H9 (cell line): ENCODE data around the gene CCS. TPM values are rescaled to one million over a fixed set of nuclear protein-coding genes. Genes with fewer than 3 reads are reported as not detected.

ENCODE experiments used
- DNase-seq: peaks from one replicate; pipeline ENCODE4 v3.0.0-alpha.2; 2017
- H2AFZ ChIP-seq: one replicate; pipeline ENCODE4 v1.6.1; 2013; ENCODE audit warnings: mild to moderate bottlenecking, low read length, control low read depth, moderate library complexity
- H2AK5ac ChIP-seq: 2 replicates; pipeline ENCODE4 v1.6.1; 2013; ENCODE audit warnings: low read length, control low read depth, mixed read lengths; ENCODE audit not compliant: insufficient read length
- H2BK120ac ChIP-seq: one replicate; pipeline ENCODE4 v1.6.1; 2013; ENCODE audit warnings: low read depth, mild to moderate bottlenecking, low read length, control low read depth, inconsistent platforms; ENCODE audit not compliant: poor library complexity, severe bottlenecking
- H2BK12ac ChIP-seq: 2 replicates; pipeline ENCODE4 v1.6.1; 2013; ENCODE audit warnings: low read length, control low read depth, mixed read lengths, low read depth; ENCODE audit not compliant: insufficient read length
- H2BK15ac ChIP-seq: 2 replicates; pipeline ENCODE4 v1.6.1; 2013; ENCODE audit warnings: low read depth, low read length, control low read depth
- H2BK20ac ChIP-seq: one replicate; pipeline ENCODE4 v1.6.1; 2013; ENCODE audit warnings: low read depth, mild to moderate bottlenecking, low read length, control low read depth, inconsistent platforms; ENCODE audit not compliant: poor library complexity, severe bottlenecking
- H2BK5ac ChIP-seq: 2 replicates; pipeline ENCODE4 v1.6.1; 2013; ENCODE audit warnings: low read length, control low read depth, mixed read lengths; ENCODE audit not compliant: insufficient read length
- H3K14ac ChIP-seq: 2 replicates; pipeline ENCODE4 v1.6.1; 2013; ENCODE audit warnings: low read length, control low read depth; ENCODE audit not compliant: insufficient read depth
- H3K18ac ChIP-seq: 2 replicates; pipeline ENCODE4 v1.6.1; 2013; ENCODE audit warnings: low read depth, mild to moderate bottlenecking, mixed read lengths, low read length, control low read depth; ENCODE audit not compliant: insufficient read length
- H3K23ac ChIP-seq: 2 replicates; pipeline ENCODE4 v1.6.1; 2013; ENCODE audit warnings: low read length, control low read depth, mixed read lengths, low read depth; ENCODE audit not compliant: insufficient read length
- H3K23me2 ChIP-seq: 2 replicates; pipeline ENCODE4 v1.6.1; 2013; ENCODE audit warnings: low read depth, mild to moderate bottlenecking, mixed read lengths, low read length, control low read depth; ENCODE audit not compliant: insufficient read length, poor library complexity, severe bottlenecking
- H3K27ac ChIP-seq: 2 replicates; pipeline ENCODE4 v1.5.1; 2013; ENCODE audit warnings: low read length, control low read depth, mixed read lengths, low read depth; ENCODE audit not compliant: insufficient read length
- H3K27me3 ChIP-seq: 2 replicates; pipeline ENCODE4 v1.6.1; 2013; ENCODE audit warnings: low read length, control low read depth, inconsistent platforms; ENCODE audit not compliant: insufficient read depth
- H3K4ac ChIP-seq: 2 replicates; pipeline ENCODE4 v1.6.1; 2013; ENCODE audit warnings: low read depth, mild to moderate bottlenecking, control low read depth, inconsistent platforms, low read length, moderate library complexity
- H3K4me1 ChIP-seq: 2 replicates; pipeline ENCODE4 v1.6.1; 2013; ENCODE audit warnings: low read length, control low read depth, inconsistent platforms; ENCODE audit not compliant: insufficient read depth
- H3K4me2 ChIP-seq: 2 replicates; pipeline ENCODE4 v1.6.1; 2013; ENCODE audit warnings: low read length, control low read depth, mixed read lengths; ENCODE audit not compliant: insufficient read length, insufficient read depth
- H3K56ac ChIP-seq: 2 replicates; pipeline ENCODE4 v1.6.1; 2013; ENCODE audit warnings: low read depth, mild to moderate bottlenecking, mixed read lengths, low read length, control low read depth; ENCODE audit not compliant: insufficient read length
- H3K79me1 ChIP-seq: 2 replicates; pipeline ENCODE4 v1.6.1; 2013; ENCODE audit warnings: low read depth, mild to moderate bottlenecking, moderate library complexity, low read length, control low read depth, inconsistent platforms; ENCODE audit not compliant: insufficient read depth, poor library complexity, severe bottlenecking
- H3K79me2 ChIP-seq: 2 replicates; pipeline ENCODE4 v1.6.1; 2013; ENCODE audit warnings: low read length, control low read depth, inconsistent platforms; ENCODE audit not compliant: insufficient read depth
- H3K9ac ChIP-seq: 2 replicates; pipeline ENCODE4 v1.6.1; 2013; ENCODE audit warnings: low read length, control low read depth, mixed read lengths; ENCODE audit not compliant: insufficient read length; ENCODE audit errors: extremely low read depth
- H3K9me3 ChIP-seq: one replicate; pipeline ENCODE4 v1.6.1; 2013; ENCODE audit warnings: low read depth, low read length, inconsistent platforms; ENCODE audit not compliant: control insufficient read depth
- H3T11ph ChIP-seq: one replicate; pipeline ENCODE4 v1.6.1; 2013; ENCODE audit warnings: mild to moderate bottlenecking, low read length, control low read depth, inconsistent platforms
- H4K20me1 ChIP-seq: one replicate; pipeline ENCODE4 v1.6.1; 2013; ENCODE audit not compliant: control insufficient read depth, insufficient read length, insufficient read depth
- H4K5ac ChIP-seq: 2 replicates; pipeline ENCODE4 v1.6.1; 2013; ENCODE audit warnings: low read depth, mild to moderate bottlenecking, mixed read lengths, low read length, control low read depth; ENCODE audit not compliant: insufficient read length
- H4K8ac ChIP-seq: replicated peaks from 2 replicates; pipeline ENCODE4 v1.6.1; 2013; ENCODE audit warnings: low read length, control low read depth, mixed read lengths, low read depth; ENCODE audit not compliant: insufficient read length
- H4K91ac ChIP-seq: 2 replicates; pipeline ENCODE4 v1.6.1; 2013; ENCODE audit warnings: low read depth, mild to moderate bottlenecking, moderate library complexity, mixed read lengths, low read length, control low read depth; ENCODE audit not compliant: insufficient read length
- H3K27ac Mint-ChIP-seq, 3 experiments: 2 replicates in 2 of 3; 3 replicates in 1 of 3; pipeline ENCODE4 v1.8.0; 2020 to 2021; ENCODE audit warnings: mixed read lengths in 3 of 3, mild to moderate bottlenecking in 1 of 3, moderate library complexity in 1 of 3
- H3K27me3 Mint-ChIP-seq: 2 replicates; pipeline ENCODE4 v1.8.0; 2021; ENCODE audit warnings: low read depth, mild to moderate bottlenecking, moderate library complexity, mixed read lengths
- H3K36me3 Mint-ChIP-seq, 3 experiments: 2 replicates in 2 of 3; 3 replicates in 1 of 3; pipeline ENCODE4 v1.8.0; 2020 to 2021; ENCODE audit warnings: low read depth in 3 of 3, mixed read lengths in 3 of 3; ENCODE audit not compliant: insufficient read depth in 1 of 3
- H3K4me1 Mint-ChIP-seq, 2 experiments: 2 replicates each; pipeline ENCODE4 v1.8.0; 2020; ENCODE audit warnings: mixed read lengths in 2 of 2
- H3K4me3 Mint-ChIP-seq, 2 experiments: 2 replicates in 1 of 2; 3 replicates in 1 of 2; pipeline ENCODE4 v1.8.0; 2020 to 2021; ENCODE audit warnings: mild to moderate bottlenecking in 2 of 2, mixed read lengths in 2 of 2, moderate library complexity in 1 of 2
- H3K9me3 Mint-ChIP-seq, 2 experiments: 2 replicates in 1 of 2; 3 replicates in 1 of 2; pipeline ENCODE4 v1.8.0; 2020; ENCODE audit warnings: mild to moderate bottlenecking in 2 of 2, mixed read lengths in 2 of 2, moderate library complexity in 1 of 2
- CTCF ChIP-seq: fragments of 200-600 bp; sonication (generic); conservative IDR thresholded peaks from 3 replicates; pipeline ENCODE4 v1.8.0; 2021; ENCODE audit warnings: antibody characterized with exemption, mild to moderate bottlenecking
- WGBS: extraction: QIAGEN DNeasy Blood & Tissue Kit; methylation state at CpG from one replicate; pipeline ENCODE4 v1.1.7; 2013; ENCODE audit warnings: missing lambda C conversion rate, low lambda C conversion rate, mixed read lengths; ENCODE audit not compliant: insufficient read length; ENCODE audit errors: extremely low coverage; 5-methylcytosine and 5-hydroxymethylcytosine counted together
- total RNA-seq: library from RNA; stranded (reverse); gene quantifications from 2 replicates; pipeline ENCODE4 v1.2.1, GENCODE V29; 2021

Gene CCS
- total RNA-seq, 1 experiment from 2014 or later = 61.1 TPM

DNA sequence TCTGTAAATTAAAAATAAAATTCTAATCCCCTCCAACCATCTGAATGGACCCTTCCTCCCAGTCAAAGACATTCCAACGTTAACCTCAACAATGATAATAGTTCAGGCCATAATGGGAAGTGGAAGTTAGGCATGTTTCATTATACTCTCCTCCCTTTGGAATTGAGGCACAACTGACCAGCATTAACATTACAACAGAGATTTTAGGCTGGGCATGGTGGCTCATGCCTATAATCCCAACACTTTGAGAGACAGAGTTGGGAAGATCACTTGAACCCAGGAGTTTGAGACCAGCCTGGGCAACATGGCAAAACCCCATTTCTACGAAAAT, 22.2 kb upstream of the CCS start:
- no peak overlapping the region for H3K56ac ChIP-seq
- WGBS = no CpG with 5 or more reads among the region's 2 CpGs
- no peak overlapping the region for H4K5ac ChIP-seq
- H3K27ac ChIP-seq = no peak overlapping the region
- H2AK5ac ChIP-seq = no peak overlapping the region
- peak overlapping the region; percentile 96 to 100 (median 98) for H3K27ac Mint-ChIP-seq
- no peak overlapping the region for H3K4me3 Mint-ChIP-seq
- TF ChIP-seq CTCF = no peak
- H3K9me3 Mint-ChIP-seq = peaks cover 31 to 38% of the 10 kb centered on the region in 2 experiments
- no peaks in the 10 kb centered on the region for H3K9me3 ChIP-seq
- no peak overlapping the region for H3T11ph ChIP-seq
- H4K91ac ChIP-seq = no peak overlapping the region
- no peak overlapping the region for H3K23ac ChIP-seq
- H3K79me2 ChIP-seq = no peaks in the 10 kb centered on the region
- peaks cover 22 to 29% (median 24%) of the 10 kb centered on the region in 3 experiments for H3K36me3 Mint-ChIP-seq
- H2AFZ ChIP-seq = no peak overlapping the region
- H3K27me3 Mint-ChIP-seq = peaks cover 11% of the 10 kb centered on the region
- no peak overlapping the region for H3K4me2 ChIP-seq
- no peak overlapping the region for H2BK120ac ChIP-seq
- H3K4me1 ChIP-seq = peaks cover 11% of the 10 kb centered on the region
- no peak overlapping the region for H3K9ac ChIP-seq
- H2BK15ac ChIP-seq = no peak overlapping the region
- no peak overlapping the region for H4K8ac ChIP-seq
- peak overlapping the region; percentile 37 for H3K18ac ChIP-seq
- H3K4ac ChIP-seq = no peak overlapping the region
- no peaks in the 10 kb centered on the region for H3K27me3 ChIP-seq
- H3K23me2 ChIP-seq = no peaks in the 10 kb centered on the region
- DNase-seq = no peak
- H2BK5ac ChIP-seq = no peak overlapping the region
- peaks cover 35 to 46% of the 10 kb centered on the region in 2 experiments for H3K4me1 Mint-ChIP-seq
- H2BK20ac ChIP-seq = no peak overlapping the region
- H3K79me1 ChIP-seq = no peaks in the 10 kb centered on the region
- H2BK12ac ChIP-seq = no peak overlapping the region
- no peaks in the 10 kb centered on the region for H4K20me1 ChIP-seq
- H3K14ac ChIP-seq = no peak overlapping the region
